ENCODE data around the gene GLYR1.

The GLYR1 gene

GRCh38 chr16:4803401-4803844, 43.7 kb downstream of the GLYR1 start:
- no peak for DNase-seq

- peak; percentile 90 for DNase-seq
Measured at GRCh38 chr16:4802659-4803287, 44.3 kb downstream of the GLYR1 start.

GRCh38 chr16:4801962-4802658, 45.0 kb downstream of the GLYR1 start, which contains the start of gene ROGDI:
Gene ROGDI (minus strand): TSS chr16:4802633. CDS start chr16:4802571, 62 bp downstream.
- DNase-seq = peak; percentile 25

- DNase-seq = no peak
Measured at GRCh38 chr16:4801051-4801961, 45.8 kb downstream of the GLYR1 start.

DNA sequence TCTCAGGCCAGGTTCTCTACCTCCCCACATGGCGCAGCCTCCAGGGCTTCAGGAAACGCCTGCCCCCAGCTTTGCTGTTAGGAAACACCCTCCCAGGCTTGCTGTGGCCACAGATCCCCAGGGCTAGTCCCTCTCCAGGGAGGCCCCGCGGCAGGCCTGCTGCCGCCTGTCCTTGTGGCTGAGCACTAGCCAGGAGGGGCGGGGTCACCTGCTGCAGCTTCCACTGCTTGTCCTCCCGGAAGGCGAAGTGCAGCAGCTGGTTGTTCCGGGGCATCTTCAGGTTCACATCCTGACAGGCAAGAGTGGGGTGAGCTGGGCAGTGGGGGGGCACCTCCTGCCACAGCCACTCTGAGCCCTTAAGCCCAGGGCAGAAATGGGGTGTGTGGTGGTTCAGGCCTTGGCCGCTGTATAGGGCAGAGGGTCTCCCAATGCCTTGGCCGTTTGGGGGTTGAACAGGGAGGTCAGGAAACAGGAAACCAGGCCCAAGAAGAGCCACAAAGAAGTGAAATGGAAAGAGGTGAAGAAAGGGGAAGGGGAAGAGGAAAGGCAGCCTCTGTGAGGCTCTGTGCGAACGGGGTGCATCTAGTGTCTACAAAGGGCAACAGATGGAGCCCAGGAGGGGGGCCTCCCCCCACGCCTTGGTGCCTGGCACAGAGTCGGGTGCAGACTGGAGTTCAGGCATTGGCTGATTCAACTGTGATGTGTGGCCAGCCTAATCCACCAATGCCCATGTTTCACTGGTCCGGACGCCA, 46.6 kb downstream of the GLYR1 start:
- DNase-seq = no peak

- DNase-seq = no peak
Measured at GRCh38 chr16:4799171-4799855, 47.8 kb downstream of the GLYR1 start.

- no peak for DNase-seq
Measured at GRCh38 chr16:4798456-4798855, 48.6 kb downstream of the GLYR1 start.

DNA sequence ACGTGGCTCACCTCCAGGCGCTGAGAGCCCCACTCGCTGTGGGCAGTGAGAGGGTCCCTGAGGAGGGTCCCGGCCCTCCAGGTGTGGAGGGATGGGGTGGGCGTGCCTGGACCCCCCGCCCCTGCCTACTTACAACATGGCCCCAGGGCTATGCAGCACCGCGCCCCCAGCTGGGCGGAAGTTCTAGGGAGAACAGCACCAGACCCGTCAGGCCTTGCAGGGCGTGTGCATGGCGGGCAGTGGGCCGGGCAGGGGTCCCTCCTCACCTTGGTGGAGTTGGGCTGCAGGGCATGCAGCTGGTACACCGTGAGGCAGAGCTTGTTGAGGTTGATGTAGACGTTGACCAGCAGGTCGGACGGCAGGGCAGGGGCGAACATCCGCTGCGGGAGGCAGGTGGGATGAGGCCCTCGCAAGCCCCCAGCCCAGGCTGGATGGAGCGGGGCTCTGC, 49.3 kb downstream of the GLYR1 start:
- no peak for DNase-seq

DNA sequence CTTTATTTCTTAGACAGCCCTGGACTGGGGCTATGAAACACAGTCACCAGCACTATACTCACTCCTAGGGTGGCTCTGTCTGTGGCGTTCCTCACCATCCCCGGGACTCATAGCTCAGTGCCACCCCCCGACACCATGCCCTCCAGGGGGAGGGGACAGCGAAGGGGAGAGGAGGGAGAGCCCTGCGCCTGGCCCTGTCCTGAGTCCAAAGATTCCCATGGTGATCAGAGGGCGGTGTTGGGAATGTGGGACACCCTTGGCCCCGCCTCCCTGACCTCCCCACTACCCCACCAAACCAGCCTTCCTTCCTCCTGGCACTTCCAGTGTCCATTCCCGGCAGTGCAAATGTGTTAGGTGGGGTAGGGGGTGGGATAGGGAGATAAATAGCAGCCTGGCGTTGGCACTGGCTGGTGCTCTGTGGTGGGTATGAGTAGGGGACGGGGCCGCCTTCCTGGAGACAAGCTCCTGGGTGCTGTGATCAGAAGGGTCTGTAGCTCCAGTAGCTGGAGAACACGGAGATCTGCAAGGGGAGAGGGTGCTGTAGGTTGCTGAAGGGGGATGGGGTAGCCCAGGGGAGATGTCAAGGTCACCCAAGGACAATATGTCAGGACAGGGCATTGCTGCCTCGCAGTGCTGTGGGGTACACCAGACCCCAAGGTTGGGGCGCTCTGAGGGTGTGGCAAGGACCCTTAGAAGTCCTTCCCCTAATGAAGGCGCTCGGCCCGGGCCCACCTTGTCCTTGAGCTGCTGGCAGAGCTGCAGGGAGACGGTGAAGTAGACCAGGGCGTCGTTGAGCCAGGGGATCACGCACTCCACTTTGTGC, 49.9 kb downstream of the GLYR1 start:
- DNase-seq = no peak

DNA sequence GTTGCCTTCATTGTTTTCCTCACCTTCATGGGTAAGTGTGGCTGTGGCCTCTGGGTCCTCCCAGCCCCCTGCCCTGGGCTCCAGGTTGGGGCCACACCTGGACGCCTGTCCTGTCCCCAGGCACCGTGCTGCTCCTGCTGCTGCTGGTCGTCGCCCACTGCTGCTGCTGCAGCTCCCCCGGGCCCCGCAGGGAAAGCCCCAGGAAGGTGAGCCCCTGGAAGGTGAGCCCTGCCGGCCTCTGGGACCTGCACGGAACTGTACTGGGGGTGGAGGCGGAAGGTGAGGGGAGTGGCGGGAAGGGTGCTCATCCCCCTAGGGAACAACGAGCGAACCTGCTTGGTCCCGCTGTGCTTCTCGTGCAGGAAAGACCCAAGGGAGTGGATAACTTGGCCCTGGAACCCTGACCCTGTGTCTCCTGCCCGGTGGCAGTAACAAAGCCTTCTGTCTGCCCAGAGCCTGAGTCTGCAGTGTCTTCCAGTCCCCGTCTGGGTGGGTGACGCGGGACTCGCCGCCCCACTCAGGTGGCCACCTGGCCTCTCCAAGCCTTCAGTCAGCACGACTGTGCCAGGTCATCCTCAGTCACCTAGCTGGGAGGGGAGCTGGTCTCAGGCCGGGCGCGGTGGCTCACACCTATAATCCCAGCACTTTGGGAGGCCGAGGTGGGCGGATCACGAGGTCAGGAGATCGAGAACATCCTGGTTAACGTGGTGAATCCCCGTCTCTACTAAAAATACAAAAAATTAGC, 51.1 kb downstream of the GLYR1 start:
- DNase-seq = no peak

DNA sequence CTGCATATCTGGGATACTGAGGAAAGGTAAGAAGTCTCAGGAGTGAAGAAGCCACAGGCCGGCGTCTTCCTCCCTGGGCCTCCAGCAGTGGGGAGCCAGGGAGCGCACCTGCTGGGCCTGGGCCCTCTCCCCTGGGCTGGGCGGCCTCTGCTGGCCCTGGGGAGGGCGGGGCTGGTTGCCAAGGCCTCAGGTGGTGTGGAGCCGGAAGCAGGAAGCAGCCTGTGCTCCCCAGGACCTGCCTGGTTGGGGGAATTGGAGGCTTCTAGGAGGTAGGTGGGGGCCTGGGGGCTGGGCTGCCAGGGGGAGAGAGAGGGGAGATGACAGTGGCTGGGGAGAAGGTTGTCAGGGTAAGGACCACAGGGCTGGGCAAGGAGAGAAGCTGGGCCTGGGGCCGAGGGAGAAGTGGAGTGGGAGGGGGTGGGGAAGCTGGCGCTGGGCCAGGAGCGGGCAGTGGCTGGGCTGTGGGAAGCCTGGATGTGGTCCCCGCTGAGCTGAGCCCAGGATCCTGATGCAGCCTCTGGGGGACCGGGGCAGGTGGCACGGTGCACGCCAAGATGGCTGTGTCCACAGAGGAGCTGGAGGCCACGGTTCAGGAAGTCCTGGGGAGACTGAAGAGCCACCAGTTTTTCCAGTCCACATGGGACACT, 51.8 kb downstream of the GLYR1 start, which contains the start of gene SMIM22:
SMIM22 (plus strand) TSS at position 189 of the 647 bp plus-strand sequence; CDS start at position 555, 366 bp downstream.
- DNase-seq = peak; percentile 57

DNA sequence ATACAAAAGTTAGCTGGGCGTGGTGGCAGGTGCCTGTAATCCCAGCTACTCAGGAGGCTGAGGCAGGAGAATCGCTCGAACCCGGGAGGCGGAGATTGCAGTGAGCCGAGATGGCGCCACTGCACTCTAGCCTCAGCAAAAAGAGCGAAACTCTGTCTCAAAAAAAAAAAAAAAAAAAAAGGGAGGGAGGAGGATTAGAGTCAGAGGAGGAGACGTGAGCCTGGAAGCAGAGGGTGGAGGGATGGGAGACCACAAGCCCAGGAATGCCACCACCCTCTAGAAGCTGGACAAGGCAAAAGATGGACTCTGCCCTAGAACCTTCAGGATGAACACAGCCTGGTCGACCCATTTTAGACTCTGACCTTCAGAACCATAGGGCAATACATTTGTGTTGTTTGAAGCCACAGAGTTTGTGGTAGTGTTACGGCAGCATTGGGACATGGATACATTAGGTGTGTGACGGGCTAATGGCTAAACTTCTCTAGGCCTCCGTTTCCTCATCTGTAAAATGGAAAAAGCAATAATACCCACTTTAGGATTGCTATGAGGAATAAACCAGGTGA, 54.1 kb downstream of the GLYR1 start:
- DNase-seq = no peak

- DNase-seq = no peak
Measured at GRCh38 chr16:4790871-4791270, 56.2 kb downstream of the GLYR1 start.

GRCh38 chr16:4790261-4790660, 56.8 kb downstream of the GLYR1 start:
- DNase-seq = no peak

GRCh38 chr16:4788910-4789309, 58.2 kb downstream of the GLYR1 start:
- DNase-seq = no peak

DNA sequence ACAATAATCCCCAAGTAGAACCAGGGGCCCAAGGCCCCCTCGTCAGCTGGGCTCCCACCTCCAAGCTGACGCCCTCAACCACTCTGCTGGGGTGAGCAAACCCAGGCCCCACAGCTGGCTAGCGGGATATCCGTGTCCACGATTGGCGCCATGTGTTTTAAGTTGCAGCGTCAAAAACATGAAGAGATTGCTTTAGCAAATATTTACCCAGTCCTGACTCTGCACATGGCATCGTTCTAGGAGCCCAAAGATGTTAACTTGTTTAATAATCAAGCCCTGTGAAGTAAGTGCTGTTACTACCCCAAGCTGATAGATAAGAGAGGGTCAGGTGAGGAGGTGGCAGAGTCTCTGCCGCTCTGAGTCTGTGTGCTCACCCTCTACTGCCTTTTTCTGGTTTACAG, 58.6 kb downstream of the GLYR1 start:
- DNase-seq = no peak

- DNase-seq = no peak
Measured at GRCh38 chr16:4787627-4788482, 59.2 kb downstream of the GLYR1 start, which contains the start of gene SEPTIN12. Gene SEPTIN12 (minus strand): TSS chr16:4788345. CDS start chr16:4787645, 700 bp downstream.

- DNase-seq = no peak
Measured at GRCh38 chr16:4787068-4787467, 60.0 kb downstream of the GLYR1 start.
